ENCODE measurements around the gene GJC2.

Gene GJC2

GRCh38 chr1:228204958-228205357 is 55.2 kb downstream of the GJC2 start:
- H3K36me3 ChIP-seq (replicated peaks; ENCODE audit: insufficient read depth, low read length), result no peaks in the 10 kb centered on the region
- TF ChIP-seq CTCF (IDR thresholded peaks at IDR 0.05; ENCODE audit: low read length), result no peak
- TF ChIP-seq EZH2phosphoT487 (IDR thresholded peaks at IDR 0.05; ENCODE audit: low read length), result no peak
- TF ChIP-seq EZH2 (optimal IDR thresholded peaks at IDR 0.05; ENCODE audit: low read depth, low read length), result no peak
- H3K9me2 ChIP-seq (replicated peaks; ENCODE audit: insufficient read depth, low read length), result no peaks in the 10 kb centered on the region
- DNase-seq, result no peak
- no peaks in the 10 kb centered on the region for H3K9me3 ChIP-seq (replicated peaks; ENCODE audit: insufficient read depth, low read length)
- H3K27ac ChIP-seq (ENCODE audit: low read length), result no peak overlapping the region
- no peaks in the 10 kb centered on the region for H3F3A ChIP-seq (ENCODE audit: insufficient read depth, low read length)
- no peak overlapping the region for H3K9ac ChIP-seq (ENCODE audit: low read length)
- no peaks in the 10 kb centered on the region for H3K79me2 ChIP-seq (ENCODE audit: low read length)
- H3K4me3 ChIP-seq (ENCODE audit: low read length), result no peak overlapping the region
- no peaks in the 10 kb centered on the region for H3K27me3 ChIP-seq (replicated peaks; ENCODE audit: insufficient read depth, low read length)
- no peaks in the 10 kb centered on the region for H4K20me1 ChIP-seq (ENCODE audit: insufficient read depth, low read length)
- H2AFZ ChIP-seq (ENCODE audit: low read length), result no peak overlapping the region
- H3K4me1 ChIP-seq (ENCODE audit: low read length), result peaks cover 12% of the 10 kb centered on the region
- no peak overlapping the region for H3K4me2 ChIP-seq (ENCODE audit: low read depth, low read length)

GRCh38 chr1:228205526-228206436 is 56.1 kb downstream of the GJC2 start:
- TF ChIP-seq CTCF (IDR thresholded peaks at IDR 0.05; ENCODE audit: low read length) (no peak), EZH2 (optimal IDR thresholded peaks at IDR 0.05; ENCODE audit: low read depth, low read length) (no peak), EZH2phosphoT487 (IDR thresholded peaks at IDR 0.05; ENCODE audit: low read length) (no peak)
- Histone ChIP-seq H3K27me3 (replicated peaks; ENCODE audit: insufficient read depth, low read length) (no peaks in the 10 kb centered on the region), H2AFZ (ENCODE audit: low read length) (no peak overlapping the region), H3K4me1 (ENCODE audit: low read length) (peaks cover 12% of the 10 kb centered on the region), H4K20me1 (ENCODE audit: insufficient read depth, low read length) (no peaks in the 10 kb centered on the region), H3K4me2 (ENCODE audit: low read depth, low read length) (no peak overlapping the region), H3K79me2 (ENCODE audit: low read length) (no peaks in the 10 kb centered on the region), H3K9ac (ENCODE audit: low read length) (no peak overlapping the region), H3F3A (ENCODE audit: insufficient read depth, low read length) (no peaks in the 10 kb centered on the region), H3K4me3 (ENCODE audit: low read length) (no peak overlapping the region), H3K9me2 (replicated peaks; ENCODE audit: insufficient read depth, low read length) (no peaks in the 10 kb centered on the region), H3K36me3 (replicated peaks; ENCODE audit: insufficient read depth, low read length) (no peaks in the 10 kb centered on the region), H3K27ac (ENCODE audit: low read length) (no peak overlapping the region), H3K9me3 (replicated peaks; ENCODE audit: insufficient read depth, low read length) (no peaks in the 10 kb centered on the region)
- DNase-seq, result no peak

GRCh38 chr1:228206582-228207351 is 57.0 kb downstream of the GJC2 start:
- Histone ChIP-seq H3F3A (ENCODE audit: insufficient read depth, low read length) (no peaks in the 10 kb centered on the region), H3K9me2 (replicated peaks; ENCODE audit: insufficient read depth, low read length) (no peaks in the 10 kb centered on the region), H3K4me2 (ENCODE audit: low read depth, low read length) (no peak overlapping the region), H3K79me2 (ENCODE audit: low read length) (no peaks in the 10 kb centered on the region), H3K36me3 (replicated peaks; ENCODE audit: insufficient read depth, low read length) (no peaks in the 10 kb centered on the region), H3K4me1 (ENCODE audit: low read length) (peaks cover 12% of the 10 kb centered on the region), H3K9ac (ENCODE audit: low read length) (no peak overlapping the region), H2AFZ (ENCODE audit: low read length) (no peak overlapping the region), H3K27ac (ENCODE audit: low read length) (no peak overlapping the region), H3K27me3 (replicated peaks; ENCODE audit: insufficient read depth, low read length) (no peaks in the 10 kb centered on the region), H3K9me3 (replicated peaks; ENCODE audit: insufficient read depth, low read length) (no peaks in the 10 kb centered on the region), H4K20me1 (ENCODE audit: insufficient read depth, low read length) (no peaks in the 10 kb centered on the region), H3K4me3 (ENCODE audit: low read length) (no peak overlapping the region)
- no peak for DNase-seq
- TF ChIP-seq EZH2phosphoT487 (IDR thresholded peaks at IDR 0.05; ENCODE audit: low read length) (no peak), EZH2 (optimal IDR thresholded peaks at IDR 0.05; ENCODE audit: low read depth, low read length) (no peak), CTCF (IDR thresholded peaks at IDR 0.05; ENCODE audit: low read length) (no peak)
